ENCODE data around the gene OXTR.
A peak's percentile ranks its signal among the peaks of the same experiment; 100 is the strongest.
"Not testable (repeated sequence)": the region's sequence is repeated elsewhere in the genome, so short reads cannot be mapped to it uniquely, and the experiment has no call there.

Gene OXTR

GRCh38 chr3:8739757-8740504 is 29.5 kb downstream of the OXTR start:
- peak; percentile 5 for DNase-seq

GRCh38 chr3:8738639-8739038 is 30.8 kb downstream of the OXTR start:
- no peak for DNase-seq

- no peak for DNase-seq
Observed at GRCh38 chr3:8737823-8738222, 31.6 kb downstream of the OXTR start.

- no peak for DNase-seq
Observed at GRCh38 chr3:8737301-8737700, 32.1 kb downstream of the OXTR start.

GRCh38 chr3:8736436-8736835 is 33.0 kb downstream of the OXTR start:
- DNase-seq = no peak

- DNase-seq = no peak
Observed at GRCh38 chr3:8734908-8735307, 34.5 kb downstream of the OXTR start.

GRCh38 chr3:8734137-8734878 is 35.1 kb downstream of the OXTR start:
- no peak for DNase-seq

- DNase-seq = no peak
Observed at GRCh38 chr3:8733332-8734094, 35.9 kb downstream of the OXTR start, which contains the start of gene CAV3. Gene CAV3 (plus strand): TSS chr3:8733802. CDS start chr3:8733877, 75 bp downstream.

- no peak for DNase-seq
Observed at GRCh38 chr3:8732413-8732812, 37.0 kb downstream of the OXTR start.

- no peak for DNase-seq
Observed at GRCh38 chr3:8730656-8731055, 38.8 kb downstream of the OXTR start.

- DNase-seq = no peak
Observed at GRCh38 chr3:8729479-8729878, 39.9 kb downstream of the OXTR start.

- no peak for DNase-seq
Observed at GRCh38 chr3:8727605-8728512, 41.6 kb downstream of the OXTR start.

GRCh38 chr3:8724108-8724752 is 45.2 kb downstream of the OXTR start:
- no peak for DNase-seq

GRCh38 chr3:8723612-8724011 is 45.8 kb downstream of the OXTR start:
- DNase-seq = no peak

- no peak for DNase-seq
Observed at GRCh38 chr3:8722808-8723207, 46.6 kb downstream of the OXTR start.

- DNase-seq = not testable (repeated sequence)
Observed at GRCh38 chr3:8715757-8716156, 53.7 kb downstream of the OXTR start.

GRCh38 chr3:8713901-8714759 is 55.3 kb downstream of the OXTR start:
- DNase-seq = peak; percentile 20

- peak; percentile 26 for DNase-seq
Observed at GRCh38 chr3:8712908-8713255, 56.5 kb downstream of the OXTR start.

- DNase-seq = peak; percentile 48
Observed at GRCh38 chr3:8712045-8712907, 57.1 kb downstream of the OXTR start.
